Stimulated activated CD8-positive, alpha-beta memory T cell treated with anti-CD3 and anti-CD28 coated beads, Interleukin-4, amount 100 ng/mL, for 48 hours (primary cell): Measurements from ENCODE around the gene NRBF2.
A peak's percentile ranks its signal among the peaks of the same experiment; 100 is the strongest.
"Not testable (repeated sequence)": the region's sequence is repeated elsewhere in the genome, so short reads cannot be mapped to it uniquely, and the experiment has no call there.

ENCODE experiments used
- DNase-seq: peaks from one replicate; pipeline ENCODE4 v3.0.0-alpha.2; 2020

The NRBF2 gene

GRCh38 chr10:63119041-63119440 lies 14.1 kb upstream of the NRBF2 start:
- DNase-seq, result no peak

- no peak for DNase-seq
Observed at GRCh38 chr10:63120554-63120953, 12.6 kb upstream of the NRBF2 start.

- no peak for DNase-seq
Observed at GRCh38 chr10:63123727-63124362, 9.3 kb upstream of the NRBF2 start.

- no peak for DNase-seq
Observed at GRCh38 chr10:63125459-63125858, 7.7 kb upstream of the NRBF2 start.

- DNase-seq, result no peak
Observed at GRCh38 chr10:63128443-63128842, 4.7 kb upstream of the NRBF2 start.

- DNase-seq, result no peak
Observed at GRCh38 chr10:63129888-63130287, 3.2 kb upstream of the NRBF2 start.

- no peak for DNase-seq
Observed at GRCh38 chr10:63132651-63133055, 475 bp upstream of the NRBF2 start.

- DNase-seq, result no peak
Observed at GRCh38 chr10:63133821-63134557, 861 bp downstream of the NRBF2 start.

- DNase-seq, result no peak
Observed at GRCh38 chr10:63137306-63137705, 4.2 kb downstream of the NRBF2 start.

- no peak for DNase-seq
Observed at GRCh38 chr10:63140077-63140476, 6.9 kb downstream of the NRBF2 start.

GRCh38 chr10:63142136-63142535 lies 9.0 kb downstream of the NRBF2 start:
- no peak for DNase-seq

GRCh38 chr10:63143987-63144386 lies 10.9 kb downstream of the NRBF2 start:
- no peak for DNase-seq

GRCh38 chr10:63145782-63146181 lies 12.7 kb downstream of the NRBF2 start:
- no peak for DNase-seq

- no peak for DNase-seq
Observed at GRCh38 chr10:63146503-63146902, 13.4 kb downstream of the NRBF2 start.

GRCh38 chr10:63150745-63151144 lies 17.6 kb downstream of the NRBF2 start:
- DNase-seq, result no peak

- DNase-seq, result not testable (repeated sequence)
Observed at GRCh38 chr10:63153868-63154545, 20.9 kb downstream of the NRBF2 start.

- DNase-seq, result no peak
Observed at GRCh38 chr10:63154546-63155387, 21.6 kb downstream of the NRBF2 start.

GRCh38 chr10:63155388-63156020 lies 22.4 kb downstream of the NRBF2 start:
- DNase-seq, result no peak

GRCh38 chr10:63156236-63156635 lies 23.1 kb downstream of the NRBF2 start:
- no peak for DNase-seq

GRCh38 chr10:63157845-63158624 lies 24.9 kb downstream of the NRBF2 start:
- peak; percentile 41 for DNase-seq

GRCh38 chr10:63161592-63161991 lies 28.5 kb downstream of the NRBF2 start:
- DNase-seq, result no peak

- DNase-seq, result no peak
Observed at GRCh38 chr10:63164166-63164623, 31.1 kb downstream of the NRBF2 start.
